Stimulated activated effector memory CD8-positive, alpha-beta T cell treated with anti-CD3 and anti-CD28 coated beads, Interleukin-12 subunit alpha, Interleukin-12 subunit beta, amount 100 ng/mL, for 72 hours (primary cell): ENCODE results near the gene SIRT2.
"Not testable (repeated sequence)": the region's sequence is repeated elsewhere in the genome, so short reads cannot be mapped to it uniquely, and the experiment has no call there.

Experiments
- ATAC-seq: fragments of 150-1000 bp; cut with Tn5 transposase; 2 replicates; pipeline ENCODE4 v1.10.0; 2021
- DNase-seq, 2 donors: peaks; one replicate each; pipeline ENCODE4 v3.0.0; 2021 to 2022; ENCODE audit warnings: low spot score in 2 of 2
- H3K27ac Mint-ChIP-seq: one replicate; pipeline ENCODE4 v1.8.0; 2022; ENCODE audit warnings: mild to moderate bottlenecking, mixed read lengths
- H3K36me3 Mint-ChIP-seq: one replicate; pipeline ENCODE4 v1.8.0; 2022; ENCODE audit warnings: mild to moderate bottlenecking, mixed read lengths
- H3K4me1 Mint-ChIP-seq: one replicate; pipeline ENCODE4 v1.8.0; 2022; ENCODE audit warnings: mixed read lengths
- H3K4me3 Mint-ChIP-seq: one replicate; pipeline ENCODE4 v1.8.0; 2022; ENCODE audit warnings: mild to moderate bottlenecking, mixed read lengths
- H3K9me3 Mint-ChIP-seq: one replicate; pipeline ENCODE4 v1.8.0; 2022; ENCODE audit warnings: mixed read lengths

The SIRT2 gene

GRCh38 chr19:38838986-38839761, 60.2 kb downstream of the SIRT2 start:
- peaks cover 97% of the 10 kb centered on the region for H3K36me3 Mint-ChIP-seq
- no peaks in the 10 kb centered on the region for H3K9me3 Mint-ChIP-seq
- peak overlapping the region; percentile 44 for H3K4me3 Mint-ChIP-seq
- peak overlapping the region; percentile 92 for H3K27ac Mint-ChIP-seq
- DNase-seq, result no peak
- peaks cover 53% of the 10 kb centered on the region for H3K4me1 Mint-ChIP-seq
- no peak for ATAC-seq

DNA sequence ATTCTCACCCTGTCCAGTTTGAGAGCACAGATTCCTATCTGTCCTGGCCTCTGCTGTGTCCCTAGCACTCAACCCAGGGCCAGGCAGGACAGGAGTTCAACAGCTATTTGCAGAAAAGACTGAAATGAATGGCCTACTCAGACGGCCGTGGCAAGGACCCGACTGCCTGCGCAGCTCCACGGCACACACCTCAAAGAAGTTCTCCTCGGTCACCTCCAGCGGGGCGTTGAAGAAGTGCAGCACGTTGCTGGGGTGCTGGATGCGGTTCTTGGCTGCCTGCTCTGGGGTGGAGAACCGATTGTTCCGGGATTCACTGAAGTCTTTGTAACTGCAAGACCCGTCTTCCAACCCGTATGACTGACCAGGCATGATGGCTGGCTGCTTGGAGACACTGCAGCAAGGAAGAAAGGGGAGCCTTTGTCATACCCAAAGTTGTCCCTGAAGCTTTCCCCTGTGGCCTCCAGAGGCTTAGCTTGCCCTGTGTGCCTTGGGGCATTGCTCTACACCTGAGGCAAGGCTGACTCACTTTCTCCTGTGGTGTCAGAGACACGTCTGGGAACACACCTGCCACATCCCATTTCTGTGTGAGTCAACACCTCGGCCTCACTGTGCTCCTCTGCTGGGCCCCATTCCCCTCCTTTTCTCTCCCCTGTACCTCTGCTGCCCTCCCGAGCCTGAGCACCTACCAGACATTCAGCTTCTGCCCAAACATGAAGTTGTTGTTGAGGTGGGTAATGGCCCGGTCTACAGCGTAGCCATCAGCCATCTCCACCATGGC, 61.0 kb downstream of the SIRT2 start:
- Mint-ChIP-seq H3K9me3 (no peaks in the 10 kb centered on the region), H3K4me3 (peak overlapping the region; percentile 44), H3K27ac (peak overlapping the region; percentile 92), H3K36me3 (peaks cover 89% of the 10 kb centered on the region), H3K4me1 (peaks cover 45% of the 10 kb centered on the region)
- DNase-seq (no peak), ATAC-seq (peak; percentile 64)

DNA sequence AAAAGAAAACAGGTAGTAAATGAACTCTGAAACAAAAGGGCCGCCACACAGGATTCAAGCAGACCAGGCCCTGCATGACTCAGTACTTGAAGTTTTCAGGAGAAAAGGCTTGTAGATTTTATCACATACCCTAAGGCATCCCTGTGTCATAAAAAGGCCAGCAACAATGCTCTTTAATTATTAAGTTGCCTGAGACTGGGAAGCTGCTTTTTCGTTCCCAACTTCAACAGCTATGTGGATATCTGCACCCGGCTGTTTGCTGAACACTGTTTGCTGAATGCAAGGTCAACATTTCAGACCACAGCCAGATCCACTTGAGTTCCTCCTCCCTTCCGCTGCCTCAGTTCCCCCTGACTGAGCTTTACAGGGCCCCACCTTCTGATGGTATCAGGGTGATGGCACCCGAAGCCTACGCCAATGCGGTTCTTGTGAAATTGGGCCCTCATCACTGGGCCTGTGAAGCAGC, 61.7 kb downstream of the SIRT2 start:
- peaks cover 38% of the 10 kb centered on the region for H3K4me1 Mint-ChIP-seq
- H3K36me3 Mint-ChIP-seq, result peaks cover 82% of the 10 kb centered on the region
- ATAC-seq (no peak), DNase-seq (no peak)
- no peak overlapping the region for H3K4me3 Mint-ChIP-seq
- peak overlapping the region; percentile 92 for H3K27ac Mint-ChIP-seq
- no peaks in the 10 kb centered on the region for H3K9me3 Mint-ChIP-seq

DNA sequence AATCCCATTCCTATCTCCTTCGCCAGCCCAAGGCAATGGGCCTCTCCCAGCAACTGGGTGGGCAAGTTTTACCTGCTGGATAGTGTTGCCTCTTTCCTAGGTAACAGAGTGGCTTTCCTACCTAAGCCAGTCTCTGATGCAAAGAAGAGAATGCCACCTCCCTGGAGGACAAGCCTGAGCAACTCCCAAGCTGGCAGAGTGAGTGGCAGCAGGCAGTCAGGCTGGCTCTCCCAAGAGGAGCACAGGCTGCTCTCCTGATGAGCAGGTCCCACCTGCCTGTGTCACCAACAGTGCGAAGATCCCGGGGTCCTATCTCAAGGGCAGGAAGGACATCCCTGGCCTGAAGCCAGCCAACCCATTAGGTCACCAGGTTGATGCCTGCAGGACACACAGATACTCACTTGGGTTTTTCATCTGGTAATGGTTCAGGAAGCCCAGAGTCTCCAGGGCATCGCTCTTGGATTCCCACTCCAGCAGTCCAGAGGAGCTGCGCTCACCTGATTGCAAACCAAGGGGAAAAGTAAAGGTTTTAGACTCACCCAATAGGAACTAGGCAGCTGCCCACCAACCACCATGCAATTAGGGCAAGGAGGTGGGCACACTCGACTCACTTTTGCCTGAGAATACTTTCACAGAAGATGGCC, 62.3 kb downstream of the SIRT2 start:
- Mint-ChIP-seq H3K36me3 (peaks cover 77% of the 10 kb centered on the region), H3K4me1 (peaks cover 33% of the 10 kb centered on the region), H3K9me3 (no peaks in the 10 kb centered on the region), H3K4me3 (no peak overlapping the region), H3K27ac (peak overlapping the region; percentile 26)
- DNase-seq (no peak), ATAC-seq (no peak)

- ATAC-seq (no peak), DNase-seq (no peak)
- no peak overlapping the region for H3K4me3 Mint-ChIP-seq
- H3K36me3 Mint-ChIP-seq, result peaks cover 77% of the 10 kb centered on the region
- H3K4me1 Mint-ChIP-seq, result peaks cover 34% of the 10 kb centered on the region
- peak overlapping the region; percentile 26 for H3K27ac Mint-ChIP-seq
- H3K9me3 Mint-ChIP-seq, result no peaks in the 10 kb centered on the region
Observed at GRCh38 chr19:38836159-38836982, 63.0 kb downstream of the SIRT2 start.

GRCh38 chr19:38834590-38834989, 64.8 kb downstream of the SIRT2 start:
- peaks cover 77% of the 10 kb centered on the region for H3K36me3 Mint-ChIP-seq
- H3K27ac Mint-ChIP-seq, result peak overlapping the region; percentile 20
- ATAC-seq, result no peak
- peaks cover 28% of the 10 kb centered on the region for H3K4me1 Mint-ChIP-seq
- no peak for DNase-seq
- no peak overlapping the region for H3K4me3 Mint-ChIP-seq
- H3K9me3 Mint-ChIP-seq, result no peaks in the 10 kb centered on the region

- Mint-ChIP-seq H3K27ac (peak overlapping the region; percentile 26), H3K4me1 (peaks cover 23% of the 10 kb centered on the region), H3K36me3 (peaks cover 77% of the 10 kb centered on the region), H3K9me3 (no peaks in the 10 kb centered on the region), H3K4me3 (no peak overlapping the region)
- no peak for ATAC-seq
- DNase-seq, result no peak
Observed at GRCh38 chr19:38834104-38834490, 65.3 kb downstream of the SIRT2 start.

GRCh38 chr19:38833092-38833425, 66.4 kb downstream of the SIRT2 start:
- no peak overlapping the region for H3K4me3 Mint-ChIP-seq
- H3K27ac Mint-ChIP-seq, result peak overlapping the region; percentile 26
- no peak for DNase-seq
- H3K9me3 Mint-ChIP-seq, result no peaks in the 10 kb centered on the region
- H3K4me1 Mint-ChIP-seq, result peaks cover 15% of the 10 kb centered on the region
- no peak for ATAC-seq
- peaks cover 77% of the 10 kb centered on the region for H3K36me3 Mint-ChIP-seq

DNA sequence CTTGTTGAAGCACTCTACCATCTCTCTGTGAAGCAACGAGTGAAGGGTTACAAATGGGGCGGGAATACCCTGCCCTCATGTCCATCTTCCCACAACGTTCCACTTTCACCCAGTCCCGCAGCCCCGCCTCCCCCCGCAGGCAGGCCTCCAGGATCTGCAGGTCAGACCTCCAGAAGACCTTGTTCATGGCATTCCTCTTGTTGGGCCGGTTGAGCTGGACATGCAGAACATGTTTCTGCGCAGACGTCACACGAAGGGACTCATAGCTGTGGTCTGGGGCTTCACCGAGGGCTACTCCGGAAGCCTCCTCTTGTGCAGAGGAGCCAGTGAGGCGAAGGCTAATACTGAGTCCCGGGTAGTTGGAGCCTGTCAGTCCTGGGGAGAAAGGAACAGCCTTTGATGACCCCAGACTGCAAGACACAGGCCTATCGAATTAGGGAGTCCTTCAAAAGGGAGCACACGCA, 68.2 kb downstream of the SIRT2 start:
- Mint-ChIP-seq H3K4me3 (peak overlapping the region; percentile 90), H3K27ac (peak overlapping the region; percentile 98), H3K9me3 (no peaks in the 10 kb centered on the region), H3K36me3 (peaks cover 77% of the 10 kb centered on the region), H3K4me1 (peaks cover 26% of the 10 kb centered on the region)
- no peak for DNase-seq
- ATAC-seq, result peak; percentile 73

GRCh38 chr19:38830039-38830733, 69.2 kb downstream of the SIRT2 start:
- Mint-ChIP-seq H3K4me1 (peaks cover 26% of the 10 kb centered on the region), H3K4me3 (peak overlapping the region; percentile 90), H3K9me3 (no peaks in the 10 kb centered on the region), H3K27ac (no peak overlapping the region), H3K36me3 (peaks cover 68% of the 10 kb centered on the region)
- ATAC-seq (no peak), DNase-seq (no peak)

DNA sequence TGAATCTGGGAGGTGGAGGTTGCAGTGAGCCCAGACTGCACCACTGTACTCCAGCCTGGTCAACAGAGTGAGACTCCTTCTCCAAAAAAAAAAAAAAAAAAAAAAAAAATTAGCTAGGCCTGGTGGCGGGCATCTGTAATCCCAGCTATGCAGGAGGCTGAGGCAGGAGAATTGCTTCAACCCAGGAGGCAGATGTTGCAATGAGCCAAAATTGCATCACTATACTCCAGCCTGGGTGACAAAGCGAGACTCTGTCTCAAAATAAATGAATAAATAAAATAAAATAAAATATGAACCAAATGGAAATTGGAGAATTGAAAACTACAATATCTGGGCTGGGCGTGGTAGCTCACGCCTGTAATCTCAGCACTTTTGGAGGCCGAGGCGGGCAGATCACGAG, 70.2 kb downstream of the SIRT2 start:
- not testable (repeated sequence) for H3K9me3 Mint-ChIP-seq, H3K4me3 Mint-ChIP-seq, H3K27ac Mint-ChIP-seq, ATAC-seq, DNase-seq
- H3K36me3 Mint-ChIP-seq, result peaks cover 67% of the 10 kb centered on the region
- peaks cover 31% of the 10 kb centered on the region for H3K4me1 Mint-ChIP-seq
